Karpas-422 (cell line): ENCODE results near the gene AR. TPM values are rescaled to one million over a fixed set of nuclear protein-coding genes. Genes with fewer than 3 reads are reported as not detected.

ENCODE experiments used
- DNase-seq: peaks from one replicate; pipeline ENCODE4 v3.0.0-alpha.2; 2015
- H2AFZ ChIP-seq: fragments of 200-600 bp; sonication (generic); 2 replicates; pipeline ENCODE4 v1.6.1; 2014; ENCODE audit warnings: antibody characterized with exemption, low read length, mixed read lengths
- H3K27ac ChIP-seq: fragments of 200-600 bp; sonication (generic); 2 replicates; pipeline ENCODE4 v1.5.1; 2014; ENCODE audit warnings: mild to moderate bottlenecking, low read length, moderate library complexity
- H3K27me3 ChIP-seq: fragments of 200-600 bp; sonication (generic); 2 replicates; pipeline ENCODE4 v1.6.1; 2014; ENCODE audit warnings: low read length, mixed read lengths
- H3K36me3 ChIP-seq: fragments of 200-600 bp; sonication (generic); 2 replicates; pipeline ENCODE4 v1.6.1; 2014; ENCODE audit warnings: low read length, mixed read lengths; ENCODE audit not compliant: insufficient read depth
- H3K4me1 ChIP-seq: fragments of 200-600 bp; sonication (generic); 2 replicates; pipeline ENCODE4 v1.6.1; 2014; ENCODE audit warnings: mild to moderate bottlenecking, low read length, mixed read lengths
- H3K4me2 ChIP-seq: fragments of 200-600 bp; sonication (generic); 2 replicates; pipeline ENCODE4 v1.6.1; 2014; ENCODE audit warnings: low read length, low read depth, mild to moderate bottlenecking; ENCODE audit not compliant: poor library complexity, severe bottlenecking
- H3K4me3 ChIP-seq: fragments of 200-600 bp; sonication (generic); 2 replicates; pipeline ENCODE4 v1.5.1; 2014; ENCODE audit warnings: mild to moderate bottlenecking, antibody characterized with exemption, low read length, mixed read lengths
- H3K79me2 ChIP-seq: fragments of 200-600 bp; sonication (generic); 2 replicates; pipeline ENCODE4 v1.6.1; 2014; ENCODE audit warnings: mild to moderate bottlenecking, low read length, mixed read lengths
- H3K9ac ChIP-seq: fragments of 200-600 bp; sonication (generic); 2 replicates; pipeline ENCODE4 v1.6.0; 2014; ENCODE audit warnings: low read length
- H3K9me2 ChIP-seq: fragments of 200-600 bp; sonication (generic), shearing (Covaris generic); replicated peaks from 2 replicates; pipeline ENCODE4 v1.6.0; 2014; ENCODE audit warnings: mild to moderate bottlenecking, low read length, moderate library complexity; ENCODE audit not compliant: insufficient read depth
- H3K9me3 ChIP-seq: fragments of 300-700, 200-600 bp; sonication (generic); 2 replicates; pipeline ENCODE4 v1.6.1; 2014; ENCODE audit warnings: low read length, mixed read lengths
- H4K20me1 ChIP-seq: fragments of 200-600 bp; sonication (generic); 2 replicates; pipeline ENCODE4 v1.6.1; 2014; ENCODE audit warnings: mild to moderate bottlenecking, antibody characterized with exemption, low read length, low read depth; ENCODE audit not compliant: insufficient read depth
- total RNA-seq: library from RNA; depleted of rRNA; stranded (reverse); fragments of >200 nt; shearing (Covaris generic); gene quantifications from 2 replicates; pipeline ENCODE4 v1.2.3, GENCODE V29; 2014; ENCODE audit warnings: low replicate concordance

AR gene
- total RNA-seq, 1 experiment from 2014 or later: 1.5 TPM

GRCh38 chrX:67524950-67525691, 18.7 kb upstream of the AR start:
- no peaks in the 10 kb centered on the region for H3K79me2 ChIP-seq
- no peaks in the 10 kb centered on the region for H3K4me1 ChIP-seq
- H3K9me2 ChIP-seq: no peaks in the 10 kb centered on the region
- H3K9ac ChIP-seq: no peak overlapping the region
- no peak overlapping the region for H3K4me2 ChIP-seq
- H3K36me3 ChIP-seq: no peaks in the 10 kb centered on the region
- DNase-seq: no peak
- H3K4me3 ChIP-seq: no peak overlapping the region
- H3K9me3 ChIP-seq: no peaks in the 10 kb centered on the region
- no peak overlapping the region for H3K27ac ChIP-seq
- no peaks in the 10 kb centered on the region for H3K27me3 ChIP-seq
- H2AFZ ChIP-seq: no peak overlapping the region
- H4K20me1 ChIP-seq: no peaks in the 10 kb centered on the region

GRCh38 chrX:67536564-67536963, 7.3 kb upstream of the AR start:
- no peak overlapping the region for H2AFZ ChIP-seq
- no peak overlapping the region for H3K27ac ChIP-seq
- H3K27me3 ChIP-seq: no peaks in the 10 kb centered on the region

GRCh38 chrX:67538383-67538782, 5.4 kb upstream of the AR start:
- Histone ChIP-seq H2AFZ (no peak overlapping the region), H3K4me1 (no peaks in the 10 kb centered on the region), H3K36me3 (no peaks in the 10 kb centered on the region), H3K9me2 (no peaks in the 10 kb centered on the region), H3K27ac (no peak overlapping the region), H3K4me3 (no peak overlapping the region), H3K27me3 (no peaks in the 10 kb centered on the region), H4K20me1 (no peaks in the 10 kb centered on the region), H3K4me2 (no peak overlapping the region), H3K9me3 (no peaks in the 10 kb centered on the region), H3K79me2 (no peaks in the 10 kb centered on the region), H3K9ac (no peak overlapping the region)
- DNase-seq: no peak

More at GRCh38 chrX:67536564-67536963, 7.3 kb upstream of the AR start:
- H3K4me3 ChIP-seq: no peak overlapping the region
- no peak for DNase-seq
- H3K9me3 ChIP-seq: no peaks in the 10 kb centered on the region
- no peaks in the 10 kb centered on the region for H4K20me1 ChIP-seq
- H3K79me2 ChIP-seq: no peaks in the 10 kb centered on the region
- no peaks in the 10 kb centered on the region for H3K9me2 ChIP-seq
- H3K4me2 ChIP-seq: no peak overlapping the region
- H3K4me1 ChIP-seq: no peaks in the 10 kb centered on the region
- no peak overlapping the region for H3K9ac ChIP-seq
- no peaks in the 10 kb centered on the region for H3K36me3 ChIP-seq

- no peaks in the 10 kb centered on the region for H3K9me3 ChIP-seq
- H3K4me2 ChIP-seq: no peak overlapping the region
These were observed 637 bp downstream of the AR start for GRCh38 chrX:67544281-67545035.

GRCh38 chrX:67545036-67545821, 1.4 kb downstream of the AR start:
- Histone ChIP-seq H3K36me3 (no peaks in the 10 kb centered on the region), H3K27ac (no peak overlapping the region), H3K79me2 (no peaks in the 10 kb centered on the region), H3K4me3 (no peak overlapping the region), H3K9ac (no peak overlapping the region), H3K4me1 (no peaks in the 10 kb centered on the region), H3K9me2 (no peaks in the 10 kb centered on the region), H2AFZ (no peak overlapping the region), H4K20me1 (no peaks in the 10 kb centered on the region), H3K4me2 (no peak overlapping the region), H3K27me3 (no peaks in the 10 kb centered on the region), H3K9me3 (0 out of 2 replicates have a peak, but pooled peaks cover 3% of the 10 kb centered on the region)
- no peak for DNase-seq

More at GRCh38 chrX:67544281-67545035, 637 bp downstream of the AR start:
- H3K36me3 ChIP-seq: no peaks in the 10 kb centered on the region
- no peaks in the 10 kb centered on the region for H3K27me3 ChIP-seq
- no peaks in the 10 kb centered on the region for H3K4me1 ChIP-seq
- H3K9me2 ChIP-seq: no peaks in the 10 kb centered on the region
- no peaks in the 10 kb centered on the region for H4K20me1 ChIP-seq
- H3K27ac ChIP-seq: no peak overlapping the region
- no peaks in the 10 kb centered on the region for H3K79me2 ChIP-seq
- no peak overlapping the region for H3K4me3 ChIP-seq
- DNase-seq: no peak
- H3K9ac ChIP-seq: no peak overlapping the region
- H2AFZ ChIP-seq: no peak overlapping the region

GRCh38 chrX:67545893-67546495, 2.2 kb downstream of the AR start:
- no peaks in the 10 kb centered on the region for H3K36me3 ChIP-seq
- no peak for DNase-seq
- H3K4me1 ChIP-seq: no peaks in the 10 kb centered on the region
- H3K4me2 ChIP-seq: no peak overlapping the region
- no peaks in the 10 kb centered on the region for H3K27me3 ChIP-seq
- no peaks in the 10 kb centered on the region for H4K20me1 ChIP-seq
- no peak overlapping the region for H2AFZ ChIP-seq
- H3K4me3 ChIP-seq: no peak overlapping the region
- H3K27ac ChIP-seq: no peak overlapping the region
- H3K9ac ChIP-seq: no peak overlapping the region
- no peaks in the 10 kb centered on the region for H3K79me2 ChIP-seq
- H3K9me2 ChIP-seq: no peaks in the 10 kb centered on the region
- 0 out of 2 replicates have a peak, but pooled peaks cover 3% of the 10 kb centered on the region for H3K9me3 ChIP-seq

- H3K9me3 ChIP-seq: 0 out of 2 replicates have a peak, but pooled peaks cover 3% of the 10 kb centered on the region
- H4K20me1 ChIP-seq: no peaks in the 10 kb centered on the region
- H3K36me3 ChIP-seq: no peaks in the 10 kb centered on the region
- H3K4me2 ChIP-seq: no peak overlapping the region
- no peak for DNase-seq
- H3K4me3 ChIP-seq: no peak overlapping the region
- no peaks in the 10 kb centered on the region for H3K9me2 ChIP-seq
- no peak overlapping the region for H2AFZ ChIP-seq
- H3K27me3 ChIP-seq: no peaks in the 10 kb centered on the region
- no peaks in the 10 kb centered on the region for H3K79me2 ChIP-seq
- no peak overlapping the region for H3K9ac ChIP-seq
- H3K4me1 ChIP-seq: no peaks in the 10 kb centered on the region
- H3K27ac ChIP-seq: no peak overlapping the region
These were observed 2.9 kb downstream of the AR start for GRCh38 chrX:67546496-67547423.
